ENCODE data around the gene PROM2.

PROM2 gene

GRCh38 chr2:95284886-95285541 lies 10.8 kb downstream of the PROM2 start:
- DNase-seq (ENCODE audit: low spot score in 2 of 2): no peak
- peaks cover 2% of the 10 kb centered on the region for H3K9me3 Mint-ChIP-seq
- H3K36me3 Mint-ChIP-seq: no peaks in the 10 kb centered on the region
- H3K27me3 Mint-ChIP-seq: peaks cover 3% of the 10 kb centered on the region
- H3K4me1 Mint-ChIP-seq: no peaks in the 10 kb centered on the region
- H3K27ac Mint-ChIP-seq: no peak overlapping the region
- ATAC-seq (ENCODE audit: low read depth): no peak
- no peak overlapping the region for H3K4me3 Mint-ChIP-seq

- no peak overlapping the region for H3K4me3 Mint-ChIP-seq
- no peak for ATAC-seq (ENCODE audit: low read depth)
- no peaks in the 10 kb centered on the region for H3K36me3 Mint-ChIP-seq
- no peaks in the 10 kb centered on the region for H3K4me1 Mint-ChIP-seq
- peaks cover 6% of the 10 kb centered on the region for H3K9me3 Mint-ChIP-seq
- no peak overlapping the region for H3K27ac Mint-ChIP-seq
- DNase-seq (ENCODE audit: low spot score in 2 of 2): no peak
- peaks cover 3% of the 10 kb centered on the region for H3K27me3 Mint-ChIP-seq
Measured at GRCh38 chr2:95285542-95285932, 11.3 kb downstream of the PROM2 start.

GRCh38 chr2:95287336-95287735 lies 13.1 kb downstream of the PROM2 start:
- H3K27ac Mint-ChIP-seq: no peak overlapping the region
- H3K4me1 Mint-ChIP-seq: no peaks in the 10 kb centered on the region
- DNase-seq (ENCODE audit: low spot score in 2 of 2): no peak
- no peak overlapping the region for H3K4me3 Mint-ChIP-seq
- peaks cover 9% of the 10 kb centered on the region for H3K9me3 Mint-ChIP-seq
- ATAC-seq (ENCODE audit: low read depth): no peak
- H3K36me3 Mint-ChIP-seq: no peaks in the 10 kb centered on the region
- H3K27me3 Mint-ChIP-seq: peaks cover 2% of the 10 kb centered on the region

- no peak overlapping the region for H3K27ac Mint-ChIP-seq
- no peak for DNase-seq (ENCODE audit: low spot score in 2 of 2)
- H3K4me1 Mint-ChIP-seq: no peaks in the 10 kb centered on the region
- H3K9me3 Mint-ChIP-seq: peaks cover 12% of the 10 kb centered on the region
- no peak overlapping the region for H3K4me3 Mint-ChIP-seq
- H3K27me3 Mint-ChIP-seq: peaks cover 2% of the 10 kb centered on the region
- ATAC-seq (ENCODE audit: low read depth): no peak
- no peaks in the 10 kb centered on the region for H3K36me3 Mint-ChIP-seq
Measured at GRCh38 chr2:95287806-95288205, 13.6 kb downstream of the PROM2 start.

- Mint-ChIP-seq H3K9me3 (peaks cover 12% of the 10 kb centered on the region), H3K27ac (no peak overlapping the region), H3K27me3 (peaks cover 2% of the 10 kb centered on the region), H3K36me3 (no peaks in the 10 kb centered on the region), H3K4me3 (no peak overlapping the region), H3K4me1 (no peaks in the 10 kb centered on the region)
- no peak for ATAC-seq (ENCODE audit: low read depth)
- no peak for DNase-seq (ENCODE audit: low spot score in 2 of 2)
Measured at GRCh38 chr2:95289253-95289652, 15.0 kb downstream of the PROM2 start.

GRCh38 chr2:95291222-95291621 lies 17.0 kb downstream of the PROM2 start:
- no peaks in the 10 kb centered on the region for H3K36me3 Mint-ChIP-seq
- no peak overlapping the region for H3K27ac Mint-ChIP-seq
- DNase-seq (ENCODE audit: low spot score in 2 of 2) (no peak), ATAC-seq (ENCODE audit: low read depth) (no peak)
- peaks cover 12% of the 10 kb centered on the region for H3K9me3 Mint-ChIP-seq
- no peak overlapping the region for H3K4me3 Mint-ChIP-seq
- H3K4me1 Mint-ChIP-seq: no peaks in the 10 kb centered on the region
- H3K27me3 Mint-ChIP-seq: peaks cover 2% of the 10 kb centered on the region

GRCh38 chr2:95292623-95293260 lies 18.5 kb downstream of the PROM2 start:
- Mint-ChIP-seq H3K4me3 (no peak overlapping the region), H3K27ac (no peak overlapping the region), H3K4me1 (peaks cover 3% of the 10 kb centered on the region), H3K27me3 (peaks cover 7% of the 10 kb centered on the region), H3K36me3 (no peaks in the 10 kb centered on the region), H3K9me3 (peaks cover 12% of the 10 kb centered on the region)
- DNase-seq (ENCODE audit: low spot score in 2 of 2) (no peak), ATAC-seq (ENCODE audit: low read depth) (no peak)

- Mint-ChIP-seq H3K27me3 (peaks cover 6% of the 10 kb centered on the region), H3K9me3 (peaks cover 11% of the 10 kb centered on the region), H3K4me3 (no peak overlapping the region), H3K36me3 (no peaks in the 10 kb centered on the region), H3K4me1 (peaks cover 3% of the 10 kb centered on the region), H3K27ac (no peak overlapping the region)
- ATAC-seq (ENCODE audit: low read depth) (no peak), DNase-seq (ENCODE audit: low spot score in 2 of 2) (no peak)
Measured at GRCh38 chr2:95294579-95295250, 20.5 kb downstream of the PROM2 start.

GRCh38 chr2:95295376-95295775 lies 21.1 kb downstream of the PROM2 start:
- H3K36me3 Mint-ChIP-seq: no peaks in the 10 kb centered on the region
- ATAC-seq (ENCODE audit: low read depth) (no peak), DNase-seq (ENCODE audit: low spot score in 2 of 2) (no peak)
- peaks cover 3% of the 10 kb centered on the region for H3K4me1 Mint-ChIP-seq
- H3K27ac Mint-ChIP-seq: no peak overlapping the region
- no peak overlapping the region for H3K4me3 Mint-ChIP-seq
- peaks cover 6% of the 10 kb centered on the region for H3K27me3 Mint-ChIP-seq
- H3K9me3 Mint-ChIP-seq: peaks cover 8% of the 10 kb centered on the region

- H3K9me3 Mint-ChIP-seq: peaks cover 6% of the 10 kb centered on the region
- no peaks in the 10 kb centered on the region for H3K36me3 Mint-ChIP-seq
- DNase-seq (ENCODE audit: low spot score in 2 of 2): no peak
- no peak overlapping the region for H3K27ac Mint-ChIP-seq
- peaks cover 6% of the 10 kb centered on the region for H3K27me3 Mint-ChIP-seq
- no peak for ATAC-seq (ENCODE audit: low read depth)
- H3K4me1 Mint-ChIP-seq: peaks cover 3% of the 10 kb centered on the region
- no peak overlapping the region for H3K4me3 Mint-ChIP-seq
Measured at GRCh38 chr2:95296011-95296410, 21.8 kb downstream of the PROM2 start.

GRCh38 chr2:95296880-95297487 lies 22.7 kb downstream of the PROM2 start, which contains the start of gene KCNIP3:
KCNIP3 (plus strand) TSS chr2:95297347; CDS start chr2:95297439, 92 bp downstream.
- Mint-ChIP-seq H3K4me1 (peaks cover 3% of the 10 kb centered on the region), H3K4me3 (no peak within 1 kb of the TSS), H3K36me3 (no peaks in the 10 kb centered on the region), H3K27ac (no peak within 1 kb of the TSS), H3K9me3 (peaks cover 4% of the 10 kb centered on the region), H3K27me3 (peaks cover 6% of the 10 kb centered on the region)
- ATAC-seq (ENCODE audit: low read depth) (no peak), DNase-seq (ENCODE audit: low spot score in 2 of 2) (no peak)

- ATAC-seq (ENCODE audit: low read depth) (no peak), DNase-seq (ENCODE audit: low spot score in 2 of 2) (no peak)
- H3K4me1 Mint-ChIP-seq: peaks cover 3% of the 10 kb centered on the region
- no peak overlapping the region for H3K4me3 Mint-ChIP-seq
- H3K36me3 Mint-ChIP-seq: no peaks in the 10 kb centered on the region
- no peak overlapping the region for H3K27ac Mint-ChIP-seq
- H3K9me3 Mint-ChIP-seq: no peaks in the 10 kb centered on the region
- peaks cover 6% of the 10 kb centered on the region for H3K27me3 Mint-ChIP-seq
Measured at GRCh38 chr2:95297639-95298395, 23.6 kb downstream of the PROM2 start.

- Mint-ChIP-seq H3K27ac (no peak overlapping the region), H3K9me3 (no peaks in the 10 kb centered on the region), H3K4me1 (peaks cover 3% of the 10 kb centered on the region)
Measured at GRCh38 chr2:95298486-95299111, 24.4 kb downstream of the PROM2 start.

More at GRCh38 chr2:95298486-95299111, 24.4 kb downstream of the PROM2 start:
- Mint-ChIP-seq H3K36me3 (no peaks in the 10 kb centered on the region), H3K4me3 (no peak overlapping the region), H3K27me3 (peaks cover 6% of the 10 kb centered on the region)
- DNase-seq (ENCODE audit: low spot score in 2 of 2) (no peak), ATAC-seq (ENCODE audit: low read depth) (no peak)

Data from memory B cell (primary cell).